ENCODE results near the gene SLC22A14.
"Not testable (repeated sequence)": the region's sequence is repeated elsewhere in the genome, so short reads cannot be mapped to it uniquely, and the experiment has no call there.

The SLC22A14 gene

DNA sequence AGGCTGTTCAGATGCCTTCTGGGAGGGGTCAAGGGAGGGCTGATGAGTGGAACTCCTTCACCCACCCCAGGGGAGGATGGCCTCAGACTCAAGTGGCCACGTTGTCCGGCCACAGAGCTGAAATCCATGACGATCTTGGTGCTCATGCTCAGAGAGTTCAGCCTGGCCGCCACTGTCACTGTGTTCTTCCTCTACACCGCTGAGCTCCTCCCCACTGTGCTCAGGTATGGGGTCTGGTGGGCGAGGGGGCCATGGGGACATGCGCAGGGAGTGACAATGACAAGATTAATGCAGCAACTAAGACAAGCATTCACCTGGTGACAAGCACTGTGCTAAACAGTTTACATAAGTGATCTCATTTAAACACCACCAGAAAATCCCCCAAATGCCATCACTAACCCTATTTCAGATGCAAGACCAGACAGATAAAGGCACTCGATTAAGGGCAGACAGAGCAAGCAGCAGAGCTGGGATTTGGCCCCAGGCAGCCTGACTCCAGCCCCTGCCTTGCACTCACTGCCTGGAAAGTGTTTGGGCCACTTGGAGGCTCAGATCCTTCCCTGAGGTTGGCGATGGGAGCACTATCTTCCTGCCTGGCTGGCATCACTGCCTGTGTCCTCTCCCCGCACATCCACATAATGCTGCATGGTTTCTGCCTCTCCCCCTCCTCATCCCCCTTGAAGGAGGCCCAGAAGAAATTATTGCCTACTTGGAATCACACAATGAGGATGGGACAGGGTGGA is 33.6 kb downstream of the SLC22A14 start:
- no peaks in the 10 kb centered on the region for H3K36me3 Mint-ChIP-seq
- no peak overlapping the region for H3K27ac Mint-ChIP-seq
- H3K27me3 Mint-ChIP-seq, result peaks cover 15% of the 10 kb centered on the region
- H3K9me3 Mint-ChIP-seq, result peaks cover 3% of the 10 kb centered on the region
- no peak overlapping the region for H3K4me3 Mint-ChIP-seq
- H3K4me1 Mint-ChIP-seq, result no peaks in the 10 kb centered on the region
- no peak for ATAC-seq

- no peaks in the 10 kb centered on the region for H3K36me3 Mint-ChIP-seq
These were observed 34.5 kb downstream of the SLC22A14 start for GRCh38 chr3:38316356-38317191.

GRCh38 chr3:38317192-38317759 is 35.2 kb downstream of the SLC22A14 start:
- Mint-ChIP-seq H3K36me3 (no peaks in the 10 kb centered on the region), H3K27me3 (peaks cover 9% of the 10 kb centered on the region), H3K4me1 (no peaks in the 10 kb centered on the region), H3K9me3 (peaks cover 6% of the 10 kb centered on the region), H3K27ac (no peak overlapping the region), H3K4me3 (no peak overlapping the region)
- ATAC-seq, result no peak

More at GRCh38 chr3:38316356-38317191, 34.5 kb downstream of the SLC22A14 start:
- Mint-ChIP-seq H3K9me3 (peaks cover 3% of the 10 kb centered on the region), H3K4me1 (no peaks in the 10 kb centered on the region), H3K27me3 (peaks cover 15% of the 10 kb centered on the region), H3K4me3 (no peak overlapping the region), H3K27ac (no peak overlapping the region)
- no peak for ATAC-seq

DNA sequence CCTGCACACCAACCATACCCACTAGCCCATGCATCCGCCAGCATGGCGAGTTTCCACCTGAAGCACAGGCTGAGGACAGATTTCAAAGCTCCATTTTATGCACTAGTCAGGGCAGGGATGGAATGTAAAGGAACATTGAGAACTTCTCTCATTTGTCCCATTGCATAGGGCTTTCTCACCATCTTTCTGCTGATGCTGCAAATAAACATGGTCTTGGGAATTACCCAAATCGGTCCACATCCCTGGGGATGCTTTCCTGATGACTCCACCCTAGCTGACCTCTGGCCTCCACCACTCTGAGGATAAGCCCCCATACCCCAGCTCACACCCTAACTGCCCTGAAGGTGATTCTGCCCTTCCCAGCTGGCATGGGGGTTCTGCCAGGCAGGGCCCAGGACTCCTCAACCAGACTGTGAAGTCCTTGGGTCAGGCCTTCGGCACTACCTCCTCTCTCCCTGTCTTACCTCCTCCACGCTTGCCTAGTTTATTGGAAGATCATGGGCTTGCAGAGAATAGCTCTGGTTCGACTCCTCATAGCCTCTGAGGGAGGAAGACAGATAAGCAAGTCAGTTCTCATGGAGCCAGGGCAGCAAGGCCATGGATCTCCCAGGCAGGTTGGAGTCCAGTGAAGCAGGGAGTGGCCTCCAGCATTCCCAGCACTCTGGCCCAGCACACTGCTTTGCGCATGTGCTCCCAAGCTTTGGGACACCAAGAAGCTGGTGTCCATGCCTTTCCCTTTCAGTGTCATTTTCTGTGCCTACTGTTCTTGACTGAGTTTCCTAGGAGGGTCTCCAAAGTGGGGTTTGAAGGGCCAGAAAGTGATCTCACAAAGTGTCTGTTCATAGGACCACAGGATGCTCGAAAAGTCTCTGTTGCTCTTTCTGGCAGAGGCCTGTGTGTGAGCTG is 36.9 kb downstream of the SLC22A14 start:
- Mint-ChIP-seq H3K36me3 (no peaks in the 10 kb centered on the region), H3K9me3 (peaks cover 13% of the 10 kb centered on the region), H3K27me3 (peaks cover 8% of the 10 kb centered on the region), H3K4me3 (no peak overlapping the region), H3K4me1 (no peaks in the 10 kb centered on the region), H3K27ac (no peak overlapping the region)
- no peak for ATAC-seq

DNA sequence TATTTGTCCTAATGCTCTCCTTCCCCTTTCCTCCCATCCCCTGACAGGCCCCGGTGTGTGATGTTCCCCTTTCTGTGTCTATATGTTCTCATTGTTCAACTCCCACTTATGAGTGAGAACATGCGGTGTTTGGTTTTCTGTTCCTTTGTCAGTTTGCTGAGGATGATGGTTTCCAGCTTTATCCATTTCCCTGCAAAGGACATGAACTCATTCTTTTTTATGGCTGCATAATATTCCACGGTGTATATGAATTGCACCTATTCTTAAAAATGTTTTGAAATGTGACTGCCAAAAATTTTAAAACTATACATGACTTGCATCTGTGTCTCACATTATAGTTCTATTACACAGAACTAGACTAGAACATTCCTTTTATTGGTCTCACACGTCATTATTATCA is 38.5 kb downstream of the SLC22A14 start:
- not testable (repeated sequence) for H3K4me3 Mint-ChIP-seq

GRCh38 chr3:38323060-38323459 is 41.0 kb downstream of the SLC22A14 start:
- H3K4me1 Mint-ChIP-seq, result no peaks in the 10 kb centered on the region
- H3K4me3 Mint-ChIP-seq, result no peak overlapping the region
- H3K36me3 Mint-ChIP-seq, result no peaks in the 10 kb centered on the region
- H3K27me3 Mint-ChIP-seq, result peaks cover 46% of the 10 kb centered on the region
- ATAC-seq, result no peak
- H3K9me3 Mint-ChIP-seq, result peaks cover 16% of the 10 kb centered on the region
- no peak overlapping the region for H3K27ac Mint-ChIP-seq

More for the DNA sequence above, 38.5 kb downstream of the SLC22A14 start:
- peaks cover 13% of the 10 kb centered on the region for H3K9me3 Mint-ChIP-seq
- H3K27me3 Mint-ChIP-seq, result peaks cover 24% of the 10 kb centered on the region
- not testable (repeated sequence) for H3K4me1 Mint-ChIP-seq, ATAC-seq, H3K36me3 Mint-ChIP-seq, H3K27ac Mint-ChIP-seq

- Mint-ChIP-seq H3K27ac (no peak overlapping the region), H3K36me3 (no peaks in the 10 kb centered on the region), H3K27me3 (peaks cover 54% of the 10 kb centered on the region), H3K4me1 (no peaks in the 10 kb centered on the region), H3K9me3 (peaks cover 16% of the 10 kb centered on the region), H3K4me3 (no peak overlapping the region)
- ATAC-seq, result no peak
These were observed 43.2 kb downstream of the SLC22A14 start for GRCh38 chr3:38325256-38325655.

DNA sequence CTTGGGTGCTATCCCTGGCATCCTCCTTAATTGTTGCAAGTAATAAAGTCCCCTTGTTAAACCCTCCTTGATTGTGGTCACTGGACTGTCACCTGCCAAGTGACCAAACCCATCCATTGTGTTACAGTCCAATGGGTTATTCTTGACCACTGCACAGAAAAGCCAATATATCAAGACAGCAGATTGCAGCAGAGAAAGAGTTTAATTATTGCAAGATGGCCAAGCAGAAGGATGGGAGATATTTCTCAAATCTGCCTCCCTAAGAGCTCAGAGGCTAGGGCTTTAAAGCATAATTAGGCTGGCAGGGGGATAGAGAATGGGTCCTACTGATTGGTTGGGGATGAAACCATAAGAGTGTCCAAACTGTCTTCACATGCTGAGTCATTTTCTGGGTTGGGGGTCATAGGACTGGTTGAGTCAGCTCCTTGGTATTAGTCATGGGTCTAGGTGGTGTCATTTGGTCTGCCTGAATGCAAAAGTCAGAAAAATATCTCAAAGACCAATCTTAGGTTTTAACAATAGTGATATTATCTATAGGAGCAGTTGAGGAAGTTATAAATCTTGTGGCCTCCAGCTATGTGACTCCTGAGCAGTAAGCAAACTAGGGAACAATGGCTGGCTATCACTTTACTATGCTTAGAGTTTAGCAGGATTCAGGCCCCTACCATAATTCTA is 45.4 kb downstream of the SLC22A14 start:
- Mint-ChIP-seq H3K27ac (no peak overlapping the region), H3K27me3 (peaks cover 66% of the 10 kb centered on the region), H3K4me1 (no peaks in the 10 kb centered on the region), H3K36me3 (no peaks in the 10 kb centered on the region), H3K4me3 (no peak overlapping the region), H3K9me3 (peaks cover 9% of the 10 kb centered on the region)
- ATAC-seq, result no peak

DNA sequence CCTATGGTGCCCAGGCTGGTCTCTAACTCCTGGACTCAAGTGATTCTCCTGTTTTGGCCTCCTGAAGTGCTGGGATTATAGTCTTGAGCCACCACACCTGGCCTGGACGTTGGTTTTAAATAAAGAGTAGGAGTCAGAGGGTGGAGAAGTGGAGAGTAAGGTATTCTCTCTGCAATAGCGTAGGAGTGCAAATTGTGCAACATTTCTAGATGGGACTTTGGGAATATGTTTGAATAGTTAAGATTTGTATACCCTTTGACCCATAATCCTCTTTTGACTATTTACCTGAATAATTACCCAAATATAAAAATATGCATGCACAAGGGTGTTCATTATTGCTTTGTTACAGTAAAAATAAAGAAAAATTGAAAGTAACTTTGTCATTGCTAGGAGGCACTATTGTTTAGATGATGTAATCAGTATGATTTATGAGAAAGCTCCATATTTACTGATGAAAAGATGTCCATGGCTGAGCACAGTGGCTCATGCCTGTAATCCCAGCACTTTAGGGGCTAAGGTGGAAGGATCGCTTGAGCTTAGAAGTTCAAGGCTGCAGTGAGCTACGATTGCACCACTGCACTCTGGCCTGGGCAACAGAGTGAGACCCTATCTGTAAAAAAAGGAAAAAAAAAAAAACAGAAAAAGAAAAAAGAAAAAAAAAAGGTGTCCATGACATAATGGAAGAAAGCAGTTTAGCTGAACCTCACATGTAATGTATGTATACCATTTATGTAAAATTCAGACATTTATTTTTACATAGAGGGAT is 49.3 kb downstream of the SLC22A14 start:
- no peak overlapping the region for H3K27ac Mint-ChIP-seq
- ATAC-seq, result no peak
- no peak overlapping the region for H3K4me3 Mint-ChIP-seq
- peaks cover 55% of the 10 kb centered on the region for H3K27me3 Mint-ChIP-seq
- no peaks in the 10 kb centered on the region for H3K4me1 Mint-ChIP-seq
- H3K9me3 Mint-ChIP-seq, result peaks cover 3% of the 10 kb centered on the region
- no peaks in the 10 kb centered on the region for H3K36me3 Mint-ChIP-seq

- Mint-ChIP-seq H3K4me3 (no peak overlapping the region), H3K9me3 (peaks cover 2% of the 10 kb centered on the region), H3K4me1 (no peaks in the 10 kb centered on the region), H3K27ac (no peak overlapping the region), H3K27me3 (peaks cover 51% of the 10 kb centered on the region), H3K36me3 (no peaks in the 10 kb centered on the region)
- no peak for ATAC-seq
These were observed 50.1 kb downstream of the SLC22A14 start for GRCh38 chr3:38332201-38332600.

DNA sequence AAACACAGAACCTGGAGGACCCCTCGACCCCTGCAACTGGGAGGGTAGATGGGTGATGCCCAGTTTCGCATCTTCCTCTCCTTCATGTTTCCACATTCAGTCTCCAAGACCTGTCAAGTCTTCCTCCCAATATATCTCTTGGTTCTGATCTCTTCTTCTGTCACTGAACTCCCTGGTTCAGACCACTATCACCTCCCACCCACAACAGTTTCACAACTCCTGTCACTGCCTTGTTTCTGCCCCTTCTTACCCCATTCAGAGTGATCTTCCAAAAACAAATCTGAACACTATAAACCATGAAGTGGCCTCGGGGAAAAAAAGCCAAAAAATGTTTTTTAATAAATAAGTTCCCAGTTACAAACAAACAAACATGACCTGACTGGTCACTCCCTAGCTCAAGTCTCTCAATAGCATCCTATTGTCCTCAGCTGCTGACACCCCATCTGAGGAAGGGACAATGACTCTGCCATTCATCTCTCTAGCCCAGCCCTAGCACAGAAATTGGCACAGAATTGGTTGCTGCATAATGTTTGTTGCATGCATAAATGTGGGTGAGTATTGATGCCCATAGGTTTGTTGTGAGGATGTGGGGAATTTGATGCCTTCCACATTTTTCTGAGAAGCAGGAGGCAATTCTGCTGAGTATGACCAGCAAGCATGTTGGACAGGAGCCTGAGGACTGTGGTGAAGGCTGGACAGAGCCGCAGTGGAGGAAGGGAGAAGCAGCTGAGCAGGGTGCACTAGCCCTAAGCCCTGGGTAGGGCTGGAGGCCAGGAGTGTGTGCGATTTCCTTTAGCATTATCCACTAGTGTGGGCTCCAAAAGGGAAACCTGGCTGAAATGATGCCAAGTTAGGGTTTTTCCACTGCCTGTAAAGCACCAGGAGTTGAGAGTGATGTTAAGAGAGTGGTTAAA is 52.3 kb downstream of the SLC22A14 start:
- Mint-ChIP-seq H3K27ac (no peak overlapping the region), H3K9me3 (no peaks in the 10 kb centered on the region), H3K27me3 (peaks cover 38% of the 10 kb centered on the region), H3K4me3 (no peak overlapping the region), H3K36me3 (no peaks in the 10 kb centered on the region), H3K4me1 (no peaks in the 10 kb centered on the region)
- ATAC-seq, result no peak

DNA sequence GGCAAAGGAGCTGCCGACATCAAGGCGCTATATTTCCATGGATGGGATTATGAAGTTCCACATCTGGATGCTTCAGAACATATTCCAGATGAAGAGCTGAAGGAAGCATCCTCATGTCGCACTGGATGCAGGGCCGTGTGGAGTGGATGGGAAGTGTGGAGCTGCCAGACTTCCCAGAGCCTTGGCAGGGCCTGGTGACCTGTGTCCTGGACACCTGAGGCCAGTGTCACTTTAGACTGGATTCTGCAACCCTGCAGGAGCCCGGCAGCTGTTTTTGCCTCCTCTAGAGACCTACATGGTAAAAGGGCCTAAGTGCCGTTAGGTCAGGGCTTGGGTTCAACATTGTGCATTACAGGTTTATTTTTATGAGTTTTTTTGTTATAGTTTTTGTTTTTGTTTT is 53.2 kb downstream of the SLC22A14 start:
- Mint-ChIP-seq H3K27ac (no peak overlapping the region), H3K4me3 (no peak overlapping the region), H3K9me3 (no peaks in the 10 kb centered on the region), H3K36me3 (no peaks in the 10 kb centered on the region), H3K4me1 (no peaks in the 10 kb centered on the region), H3K27me3 (peaks cover 38% of the 10 kb centered on the region)
- ATAC-seq, result no peak

DNA sequence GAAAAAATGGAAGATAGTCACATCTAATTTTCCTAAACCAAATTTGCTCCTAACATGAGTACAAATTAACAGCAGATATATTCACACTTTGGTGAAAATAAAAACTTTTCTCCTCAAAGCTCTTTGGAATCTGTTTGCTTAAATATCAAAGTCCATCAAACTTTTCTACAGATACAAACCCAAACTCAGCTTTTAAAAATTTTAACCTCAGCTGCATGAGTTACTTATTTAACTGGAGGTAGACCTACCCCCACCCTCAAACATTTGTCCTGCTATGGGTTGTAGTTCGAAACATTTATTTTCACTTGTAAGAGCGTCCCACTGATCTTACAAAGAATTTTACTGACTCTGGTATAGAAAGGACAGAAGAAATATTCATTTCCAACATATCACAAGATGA is 55.6 kb downstream of the SLC22A14 start:
- Mint-ChIP-seq H3K9me3 (no peaks in the 10 kb centered on the region), H3K27ac (no peak overlapping the region), H3K4me3 (no peak overlapping the region), H3K27me3 (peaks cover 25% of the 10 kb centered on the region), H3K4me1 (no peaks in the 10 kb centered on the region), H3K36me3 (no peaks in the 10 kb centered on the region)
- ATAC-seq, result no peak

Measured in stimulated activated memory B cell treated with anti-CD40 and anti-IgM and Interleukin-4, amounts not matched to agents 10 μg/mL and 1 μg/mL and 100 μg/mL, for 72 hours (primary cell).